GM18907 (cell line): ENCODE data around the gene TRERF1.
"Not testable (repeated sequence)": the region's sequence is repeated elsewhere in the genome, so short reads cannot be mapped to it uniquely, and the experiment has no call there.

ENCODE experiments used
- ATAC-seq: cut with Tn5 transposase; IDR thresholded peaks from one replicate; pipeline ENCODE4 v1.9.1; 2021; ENCODE audit warnings: mild to moderate bottlenecking, moderate library complexity; ENCODE audit not compliant: unreplicated experiment

Gene TRERF1, protein sequence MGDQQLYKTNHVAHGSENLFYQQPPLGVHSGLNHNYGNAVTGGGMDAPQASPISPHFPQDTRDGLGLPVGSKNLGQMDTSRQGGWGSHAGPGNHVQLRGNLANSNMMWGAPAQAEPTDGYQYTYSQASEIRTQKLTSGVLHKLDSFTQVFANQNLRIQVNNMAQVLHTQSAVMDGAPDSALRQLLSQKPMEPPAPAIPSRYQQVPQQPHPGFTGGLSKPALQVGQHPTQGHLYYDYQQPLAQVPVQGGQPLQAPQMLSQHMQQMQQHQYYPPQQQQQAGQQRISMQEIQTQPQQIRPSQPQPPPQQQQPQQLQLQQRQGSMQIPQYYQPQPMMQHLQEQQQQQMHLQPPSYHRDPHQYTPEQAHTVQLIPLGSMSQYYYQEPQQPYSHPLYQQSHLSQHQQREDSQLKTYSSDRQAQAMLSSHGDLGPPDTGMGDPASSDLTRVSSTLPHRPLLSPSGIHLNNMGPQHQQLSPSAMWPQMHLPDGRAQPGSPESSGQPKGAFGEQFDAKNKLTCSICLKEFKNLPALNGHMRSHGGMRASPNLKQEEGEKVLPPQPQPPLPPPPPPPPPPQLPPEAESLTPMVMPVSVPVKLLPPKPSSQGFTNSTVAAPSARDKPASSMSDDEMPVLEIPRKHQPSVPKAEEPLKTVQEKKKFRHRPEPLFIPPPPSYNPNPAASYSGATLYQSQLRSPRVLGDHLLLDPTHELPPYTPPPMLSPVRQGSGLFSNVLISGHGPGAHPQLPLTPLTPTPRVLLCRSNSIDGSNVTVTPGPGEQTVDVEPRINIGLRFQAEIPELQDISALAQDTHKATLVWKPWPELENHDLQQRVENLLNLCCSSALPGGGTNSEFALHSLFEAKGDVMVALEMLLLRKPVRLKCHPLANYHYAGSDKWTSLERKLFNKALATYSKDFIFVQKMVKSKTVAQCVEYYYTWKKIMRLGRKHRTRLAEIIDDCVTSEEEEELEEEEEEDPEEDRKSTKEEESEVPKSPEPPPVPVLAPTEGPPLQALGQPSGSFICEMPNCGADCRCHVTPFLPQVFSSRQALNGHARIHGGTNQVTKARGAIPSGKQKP (N-terminal part only)

DNA sequence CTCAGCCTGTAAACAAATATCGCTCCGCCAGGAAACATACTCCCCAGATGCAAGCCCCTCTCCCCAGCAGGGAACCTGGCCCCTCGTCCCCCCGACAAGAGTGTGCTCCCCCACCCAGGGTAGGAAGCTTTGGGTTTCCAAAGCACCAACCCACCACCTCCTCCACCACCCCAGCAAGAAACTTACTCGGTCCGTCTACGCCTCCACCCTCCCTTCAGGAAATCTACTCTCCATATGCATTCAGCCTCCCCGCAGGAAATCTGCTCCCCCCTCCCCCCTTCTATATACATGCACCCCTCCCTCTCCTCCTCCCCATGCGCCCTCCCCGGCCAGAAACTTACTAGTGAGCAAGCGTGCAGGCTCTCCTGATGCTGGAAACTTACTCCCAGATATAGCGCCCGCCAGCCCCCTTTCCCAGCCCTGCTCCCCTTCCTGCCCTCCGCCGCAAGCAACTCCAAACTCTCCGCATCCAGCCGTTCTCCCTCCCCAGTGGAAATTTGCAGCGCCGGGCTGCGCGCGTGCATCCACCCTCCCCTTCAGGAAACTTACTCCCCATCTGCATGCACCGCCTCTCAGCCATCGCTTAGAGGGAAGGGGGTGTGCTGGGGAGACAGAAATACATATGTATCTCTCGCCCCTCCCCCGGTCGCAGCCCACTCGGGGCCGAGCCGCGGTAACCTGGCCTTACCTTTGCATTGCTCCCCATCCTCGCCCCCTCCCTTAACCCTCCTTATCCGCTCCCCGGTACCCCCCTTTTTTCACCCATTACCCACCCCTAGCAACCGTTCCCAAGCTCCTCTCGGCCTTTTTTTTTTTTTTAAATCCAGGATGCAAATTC, at the start of gene TRERF1:
Gene TRERF1 (minus strand): TSS at position 594 of the 838 bp plus-strand sequence. CDS start 182,336 bp downstream, outside the sequence.
- no peak for ATAC-seq

DNA sequence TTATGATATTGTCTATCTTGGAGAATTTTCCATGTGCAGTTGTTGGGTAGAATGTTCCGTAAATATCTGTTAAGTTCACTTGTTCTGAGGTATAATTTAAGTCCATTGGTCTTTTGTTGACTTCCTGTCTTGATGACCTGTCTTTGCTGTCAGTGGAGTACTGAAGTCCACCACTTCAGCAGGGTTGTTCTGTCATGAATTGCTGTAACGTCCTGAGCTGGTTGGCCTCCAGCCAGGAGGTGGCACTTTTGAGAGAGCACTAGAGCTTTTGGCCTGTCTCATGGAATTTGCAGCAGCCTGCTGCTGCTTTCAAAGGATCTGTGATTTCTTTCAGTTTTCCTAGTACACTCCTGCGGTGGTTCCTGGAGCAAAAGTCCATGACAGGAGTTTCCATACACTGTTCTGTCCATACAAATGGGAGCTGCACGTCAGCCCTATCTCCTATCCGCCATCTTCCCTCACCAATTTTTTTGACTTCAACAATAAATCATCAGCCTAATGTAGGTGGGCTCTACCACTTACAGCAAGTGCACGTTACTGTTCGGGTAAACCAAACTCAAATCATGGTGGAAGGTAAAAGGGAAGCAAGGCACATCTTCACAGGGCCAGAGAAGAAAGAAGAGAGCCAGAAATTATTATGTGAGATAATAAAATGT, 46.9 kb upstream of the TRERF1 start:
- no peak for ATAC-seq

DNA sequence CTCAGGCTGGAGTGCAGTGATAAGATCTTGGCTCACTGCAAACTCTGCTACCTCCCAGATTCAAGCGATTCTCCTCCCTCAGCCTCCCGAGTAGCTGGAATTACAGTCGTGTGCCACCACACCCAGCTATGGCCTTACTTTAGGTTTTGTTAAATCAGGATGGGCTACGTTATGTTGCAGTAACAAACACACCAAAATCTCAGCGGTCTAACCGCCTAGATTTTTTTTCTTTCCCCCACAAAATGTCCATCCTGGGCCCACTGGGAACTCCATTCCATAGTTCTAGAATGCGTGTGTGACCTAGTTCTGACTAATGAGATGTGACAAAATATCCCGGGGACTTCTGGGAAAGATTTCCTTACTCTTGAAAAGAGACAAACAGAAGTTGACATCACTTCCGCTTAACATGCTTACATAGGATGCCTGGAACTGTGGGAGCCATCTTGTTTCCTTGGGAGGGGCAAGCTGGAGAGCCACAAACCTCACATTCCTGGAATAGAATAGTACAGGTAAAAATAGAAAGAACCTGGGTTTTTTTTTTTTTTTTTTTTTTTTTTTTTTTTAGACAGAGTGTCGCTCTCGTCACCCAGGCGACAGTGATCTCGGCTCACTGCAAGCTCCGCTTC, 42.3 kb upstream of the TRERF1 start:
- no peak for ATAC-seq

DNA sequence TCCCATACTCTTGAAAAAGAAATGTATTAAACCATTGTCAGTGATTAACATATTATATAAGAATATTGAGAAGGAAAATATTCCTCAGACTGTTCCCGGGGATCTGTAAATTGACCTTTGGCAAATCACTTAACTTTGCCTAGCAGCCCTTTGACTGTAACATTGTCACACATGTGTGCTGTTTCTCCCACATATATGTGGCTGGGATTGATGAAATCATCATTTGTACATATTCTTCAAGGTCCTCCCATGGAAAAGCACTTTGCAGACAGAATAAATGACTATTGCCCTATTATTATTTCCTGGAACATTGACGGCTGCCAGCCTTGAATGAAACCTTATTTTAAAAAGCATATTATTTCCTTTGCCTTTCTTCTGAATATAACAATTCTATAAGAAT, 36.4 kb upstream of the TRERF1 start:
- ATAC-seq, result no peak

DNA sequence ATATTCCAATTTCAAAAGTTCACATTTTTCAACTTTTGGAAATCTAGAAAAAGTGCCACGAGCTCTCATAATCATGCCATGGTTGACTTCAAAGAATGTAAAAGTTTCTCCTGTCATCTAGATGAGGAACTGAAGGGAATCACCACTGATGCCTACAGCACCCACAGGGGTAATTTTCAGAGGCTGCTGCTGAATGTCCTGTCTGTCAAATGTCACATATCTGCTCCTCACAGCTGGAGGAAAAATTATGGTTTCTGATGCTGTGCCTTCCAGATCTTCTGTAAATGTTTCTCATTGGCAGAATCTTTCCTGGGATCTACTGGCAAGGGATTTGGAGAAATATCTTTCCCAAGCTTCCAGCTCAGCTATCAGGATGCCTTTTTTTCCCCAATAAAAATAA, 32.5 kb upstream of the TRERF1 start:
- ATAC-seq, result no peak

DNA sequence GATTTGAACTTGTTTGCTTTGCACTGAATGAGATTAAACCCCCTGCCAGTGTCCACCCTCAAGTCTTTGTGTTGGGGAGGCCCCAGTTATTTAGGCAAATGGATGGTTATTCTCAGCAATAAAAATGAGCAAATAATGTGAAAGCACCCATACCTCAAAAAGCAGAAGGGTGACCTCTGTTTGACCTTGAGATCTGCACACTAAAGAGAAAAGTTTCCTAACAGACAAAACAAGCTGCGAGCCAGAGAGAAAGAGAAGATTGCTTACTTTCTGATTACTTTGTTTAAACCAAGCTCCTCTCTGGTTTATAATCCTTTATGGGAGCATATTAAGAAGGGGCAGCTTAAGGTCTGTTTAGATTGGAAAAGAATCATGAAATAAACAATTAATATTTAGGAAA, 30.4 kb upstream of the TRERF1 start:
- ATAC-seq, result no peak

DNA sequence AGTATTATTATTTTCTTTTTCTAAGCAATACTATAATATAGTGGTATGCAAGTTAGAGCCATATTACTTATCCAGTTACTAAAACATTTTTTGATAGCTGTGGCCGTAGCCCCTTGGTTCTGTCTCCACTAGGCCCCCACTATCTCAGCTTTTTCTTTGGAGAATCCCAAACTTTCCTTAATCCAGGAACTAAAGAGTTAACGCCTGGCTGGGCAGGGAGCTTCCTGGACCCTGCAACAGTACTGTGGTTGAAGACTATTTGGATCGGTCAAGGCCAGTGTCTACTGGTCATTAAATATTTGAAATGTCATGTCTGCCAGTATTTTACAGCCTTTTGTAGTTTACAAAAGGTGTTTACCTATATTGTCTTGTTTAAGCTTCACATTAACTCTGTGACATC, 20.0 kb upstream of the TRERF1 start:
- ATAC-seq, result no peak

DNA sequence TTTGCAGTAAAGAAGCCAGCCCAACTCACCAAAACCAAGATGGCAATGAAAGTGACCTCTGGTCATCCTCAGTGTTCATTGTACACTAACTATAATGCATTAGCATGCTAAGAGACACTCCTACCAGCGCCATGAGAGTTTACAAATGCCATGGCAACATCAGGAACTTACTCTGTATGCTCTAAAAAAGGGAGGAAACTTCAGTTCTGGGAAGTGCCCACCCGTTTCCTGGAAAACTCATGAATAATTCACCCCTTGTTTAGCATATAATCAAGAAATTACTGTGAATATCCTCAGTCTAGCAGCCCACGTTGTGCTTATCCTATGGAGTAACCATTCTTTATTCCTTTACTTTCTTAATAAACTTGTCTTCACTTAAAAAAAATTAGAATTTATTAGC, 19.4 kb upstream of the TRERF1 start:
- ATAC-seq, result no peak

DNA sequence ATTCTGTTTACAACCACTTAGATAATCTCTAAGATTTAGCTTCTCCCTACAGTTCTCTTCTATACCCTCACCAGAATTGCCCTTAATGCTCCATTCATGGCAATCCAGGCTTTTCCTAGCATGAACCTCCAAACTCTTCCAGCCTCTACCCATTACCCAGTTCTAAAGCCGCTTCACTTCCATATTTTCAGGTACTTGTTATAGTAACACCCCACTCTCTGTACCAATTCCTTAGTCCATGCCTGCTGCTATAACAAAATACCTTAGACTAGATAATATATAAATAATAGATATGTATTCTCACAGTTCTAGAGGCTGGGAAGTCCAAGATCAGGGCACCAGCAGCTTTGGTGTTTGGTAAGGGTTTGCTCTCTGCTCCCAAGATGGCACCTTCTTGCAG, 16.5 kb upstream of the TRERF1 start:
- no peak for ATAC-seq

DNA sequence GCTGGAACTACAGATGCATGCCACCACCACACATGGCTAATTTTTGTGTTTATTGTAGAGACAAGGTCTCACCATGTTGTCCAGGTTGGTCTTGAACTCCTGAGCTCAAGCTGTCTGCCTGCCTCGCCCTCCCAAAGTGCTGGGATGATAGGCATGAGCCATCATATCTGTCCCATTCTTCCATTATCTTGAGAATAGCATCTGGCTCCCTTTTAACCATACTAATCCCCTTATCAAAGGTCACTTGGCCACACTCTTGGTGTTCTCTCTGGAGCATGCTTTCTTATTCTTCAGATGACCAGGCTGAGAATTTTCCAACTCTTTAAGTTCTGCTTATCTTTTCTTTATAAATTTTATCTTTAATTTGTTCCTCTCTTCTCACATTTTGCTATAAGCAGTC, 15.9 kb upstream of the TRERF1 start:
- ATAC-seq, result no peak

DNA sequence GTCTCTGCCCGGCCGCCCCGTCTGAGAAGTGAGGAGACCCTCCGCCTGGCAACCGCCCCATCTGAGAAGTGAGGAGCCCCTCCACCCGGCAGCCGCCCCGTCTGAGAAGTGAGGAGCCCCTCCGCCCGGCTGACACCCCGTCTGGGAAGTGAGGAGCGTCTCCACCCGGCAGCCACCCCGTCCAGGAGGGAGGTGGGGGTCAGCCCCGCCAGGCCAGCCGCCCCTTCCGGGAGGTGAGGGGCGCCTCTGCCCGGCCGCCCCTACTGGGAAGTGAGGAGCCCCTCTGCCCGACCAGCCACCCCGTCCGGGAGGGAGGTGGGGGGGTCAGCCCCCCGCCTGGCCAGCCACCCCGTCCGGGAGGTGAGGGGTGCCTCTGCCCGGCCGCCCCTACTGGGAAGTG, 14.7 kb upstream of the TRERF1 start:
- not testable (repeated sequence) for ATAC-seq

DNA sequence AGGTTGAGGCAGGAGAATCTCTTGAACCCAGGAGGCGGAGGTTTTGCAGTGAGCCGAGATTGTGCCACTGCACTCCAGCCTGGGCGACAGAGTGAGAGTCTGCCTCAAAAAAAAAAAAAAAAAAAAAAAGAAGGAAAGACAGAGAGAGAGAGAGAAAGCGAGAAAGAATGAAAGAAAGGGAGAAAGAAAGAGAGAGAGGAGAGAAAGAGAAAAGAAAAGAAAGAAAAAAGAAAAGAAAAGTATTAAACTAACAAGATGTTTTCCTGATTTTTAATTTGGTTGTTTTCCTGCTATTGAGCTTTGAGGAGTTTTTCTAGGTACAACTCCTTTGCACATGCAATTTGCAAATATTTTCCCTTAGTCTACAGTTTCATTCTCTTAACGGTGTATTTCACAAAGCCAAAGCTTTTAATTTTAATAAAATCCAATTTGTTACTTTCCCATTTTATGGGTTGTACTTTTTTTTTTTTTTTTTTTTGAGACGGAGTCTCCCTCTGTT, 10.8 kb upstream of the TRERF1 start:
- ATAC-seq, result no peak

DNA sequence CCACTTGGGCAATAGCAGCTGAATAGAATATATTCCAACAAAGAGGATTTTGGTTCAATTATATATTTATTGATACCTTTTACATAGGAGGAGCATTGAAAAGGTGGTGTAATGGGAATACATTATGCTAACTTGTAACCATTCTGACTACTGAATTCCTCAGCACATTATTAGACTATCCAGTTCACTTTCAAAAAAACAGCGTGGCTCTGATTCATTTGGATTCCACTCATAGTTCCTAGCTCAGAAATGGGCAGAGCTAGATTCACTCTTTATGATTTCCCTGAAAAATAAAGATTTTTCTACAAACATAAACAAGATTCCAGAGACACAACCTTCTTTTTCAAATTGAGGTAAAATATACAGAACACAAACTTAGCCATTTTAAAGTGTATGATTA, 9.2 kb upstream of the TRERF1 start:
- no peak for ATAC-seq

DNA sequence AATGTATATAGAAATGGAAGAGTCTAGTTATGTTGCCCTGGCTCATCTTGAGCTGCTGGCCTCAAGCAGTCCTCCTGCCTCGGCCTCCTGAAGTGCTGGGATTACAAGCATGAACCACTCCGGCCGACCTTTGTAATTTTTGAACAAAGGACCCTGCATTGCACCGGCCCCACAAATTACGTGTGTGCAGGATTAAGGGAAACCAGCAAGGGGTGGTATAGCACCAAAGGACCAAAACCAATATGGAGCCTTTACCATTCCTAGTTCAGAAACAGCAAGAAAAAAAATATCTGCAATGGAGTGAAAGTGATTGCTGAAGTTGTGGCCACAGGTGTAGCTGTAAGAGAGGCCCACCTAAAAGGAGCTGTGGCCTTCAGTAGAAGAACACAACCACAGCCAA, 8.2 kb upstream of the TRERF1 start:
- ATAC-seq, result no peak

DNA sequence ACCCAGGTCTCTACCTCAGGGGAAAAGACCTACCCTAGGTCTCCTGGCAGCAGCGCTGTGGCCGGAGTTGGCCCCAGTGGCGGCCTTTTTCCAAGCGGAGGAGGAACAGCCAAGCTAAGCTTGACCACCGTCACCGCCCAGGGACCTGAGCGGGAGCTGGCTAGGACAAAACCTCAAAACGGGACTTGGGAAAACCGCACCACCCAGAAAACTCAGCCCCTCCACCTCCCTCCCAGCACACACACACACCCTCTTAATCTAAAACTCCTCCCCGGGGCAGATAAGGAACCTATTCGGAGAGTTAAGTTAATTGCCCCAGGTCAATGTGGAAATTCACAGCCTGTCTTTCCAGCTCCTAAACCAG, 2.7 kb upstream of the TRERF1 start:
- ATAC-seq, result no peak

DNA sequence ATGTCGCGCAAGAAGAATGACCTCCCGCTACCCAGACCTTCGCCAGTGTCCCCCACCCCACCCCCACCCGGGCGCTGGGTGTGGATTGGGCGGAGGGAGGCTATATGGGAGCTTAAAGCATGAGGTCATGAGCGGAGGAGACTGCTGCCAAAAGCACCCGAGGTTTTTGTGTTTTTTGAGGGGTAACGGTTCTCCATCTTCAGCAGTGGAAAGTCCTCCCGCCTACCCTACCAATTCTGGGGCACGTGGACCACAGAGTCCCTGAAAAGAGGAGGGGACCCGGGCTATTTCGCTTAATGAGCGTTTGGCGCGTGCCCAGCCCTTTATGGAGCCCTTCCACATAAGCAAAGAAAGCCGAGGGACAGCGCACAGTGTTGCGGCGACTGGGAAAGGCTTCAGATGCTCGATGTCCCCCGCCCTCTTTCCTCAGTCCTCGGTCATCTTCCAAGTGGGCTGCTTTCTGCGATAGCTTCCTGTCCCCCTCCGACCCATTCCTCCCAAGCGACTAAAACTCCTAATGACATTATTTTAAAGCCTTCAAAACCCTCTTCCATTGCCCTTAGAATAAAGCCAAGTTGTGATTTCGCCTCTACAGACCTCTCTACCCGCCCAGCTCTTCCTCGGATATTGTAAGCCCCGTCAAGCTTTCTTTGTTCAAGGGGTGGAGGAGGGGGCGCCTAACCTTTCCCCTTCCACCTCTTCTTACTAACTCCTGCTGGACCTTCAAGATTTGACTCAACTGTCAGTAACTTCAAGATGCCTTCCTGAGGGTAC, 2.1 kb upstream of the TRERF1 start:
- ATAC-seq, result no peak

DNA sequence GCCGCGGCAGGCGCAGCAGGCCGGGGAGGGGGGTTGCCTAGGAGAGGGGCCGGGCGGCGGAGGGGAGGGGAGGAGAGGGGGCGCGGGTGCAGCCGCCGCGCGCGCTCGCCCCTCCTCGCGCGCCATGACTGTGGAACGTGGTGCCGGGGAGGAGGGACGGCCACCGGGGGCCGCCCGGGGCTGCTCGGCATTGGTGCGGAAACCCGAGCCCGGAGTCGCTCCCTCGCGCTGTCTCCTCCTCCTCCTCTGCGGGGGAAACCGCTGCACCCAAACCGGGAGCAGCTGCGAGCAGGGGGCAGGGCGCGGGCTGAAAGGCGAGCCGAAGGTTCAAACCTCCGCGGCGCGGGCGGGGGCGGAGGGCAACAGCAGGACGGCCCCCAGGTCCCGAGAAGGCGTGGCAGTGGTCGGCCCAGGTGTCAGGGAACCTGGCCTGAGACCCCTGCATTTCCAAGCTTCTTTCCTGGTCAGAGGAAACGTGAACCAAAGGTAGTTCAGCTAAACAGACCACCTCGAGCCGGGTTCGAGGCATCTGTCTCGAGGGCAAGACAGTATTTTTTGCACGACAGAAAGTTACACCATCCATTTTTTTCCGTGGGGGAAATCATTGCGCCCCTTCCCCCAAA, 1.4 kb upstream of the TRERF1 start:
- no peak for ATAC-seq
